NCI-H2171 treated with DMSO at 0.1 percent for 48 hours (cell line): ENCODE measurements around the gene UBE2H.

Experiments
- DNase-seq: peaks from one replicate; lab custom pipeline; 2025; lab: John Stamatoyannopoulos, UW

Gene UBE2H

GRCh38 chr7:129950191-129950932 is 2.4 kb downstream of the UBE2H start:
- DNase-seq = peak; percentile 5

- peak; percentile 38 for DNase-seq
Measured at GRCh38 chr7:129949292-129950133, 3.2 kb downstream of the UBE2H start.

- peak; percentile 81 for DNase-seq
Measured at GRCh38 chr7:129948877-129949291, 3.9 kb downstream of the UBE2H start.

GRCh38 chr7:129948338-129948737 is 4.4 kb downstream of the UBE2H start:
- DNase-seq = no peak

GRCh38 chr7:129947701-129948100 is 5.1 kb downstream of the UBE2H start:
- no peak for DNase-seq

- DNase-seq = no peak
Measured at GRCh38 chr7:129947049-129947448, 5.7 kb downstream of the UBE2H start.

- DNase-seq = no peak
Measured at GRCh38 chr7:129946282-129946681, 6.5 kb downstream of the UBE2H start.

GRCh38 chr7:129943352-129943751 is 9.4 kb downstream of the UBE2H start:
- DNase-seq = no peak

- no peak for DNase-seq
Measured at GRCh38 chr7:129940329-129940728, 12.4 kb downstream of the UBE2H start.

- DNase-seq = no peak
Measured at GRCh38 chr7:129939881-129940280, 12.9 kb downstream of the UBE2H start.

- DNase-seq = no peak
Measured at GRCh38 chr7:129933627-129934026, 19.1 kb downstream of the UBE2H start.

GRCh38 chr7:129926618-129927017 is 26.1 kb downstream of the UBE2H start:
- DNase-seq = no peak

- no peak for DNase-seq
Measured at GRCh38 chr7:129925416-129926002, 27.3 kb downstream of the UBE2H start.

- DNase-seq = no peak
Measured at GRCh38 chr7:129924602-129925001, 28.2 kb downstream of the UBE2H start.

GRCh38 chr7:129923709-129924108 is 29.1 kb downstream of the UBE2H start:
- DNase-seq = no peak

GRCh38 chr7:129919492-129919891 is 33.3 kb downstream of the UBE2H start:
- DNase-seq = no peak

- no peak for DNase-seq
Measured at GRCh38 chr7:129918922-129919321, 33.8 kb downstream of the UBE2H start.

- no peak for DNase-seq
Measured at GRCh38 chr7:129917934-129918333, 34.8 kb downstream of the UBE2H start.

GRCh38 chr7:129914536-129915272 is 38.1 kb downstream of the UBE2H start:
- no peak for DNase-seq

GRCh38 chr7:129913428-129913827 is 39.3 kb downstream of the UBE2H start:
- DNase-seq = no peak

- no peak for DNase-seq
Measured at GRCh38 chr7:129911790-129912189, 41.0 kb downstream of the UBE2H start.

GRCh38 chr7:129909669-129910068 is 43.1 kb downstream of the UBE2H start:
- DNase-seq = no peak
